HEK293 (cell line): ENCODE data around the gene PARS2.
A peak's percentile ranks its signal among the peaks of the same experiment; 100 is the strongest.

Source experiments
- CTCF ChIA-PET: fragments of 350-600 bp; formaldehyde crosslinking; extraction: SDS; loops from one replicate; lab custom pipeline; 2021; ENCODE audit warnings: antibody characterized with exemption; lab: Yijun Ruan, JAX
- POLR2A ChIA-PET: fragments of 300-600 bp; formaldehyde crosslinking; extraction: SDS; loops from one replicate; lab custom pipeline; 2020; ENCODE audit warnings: antibody characterized with exemption, inconsistent platforms; lab: Yijun Ruan, JAX
- H3K27ac ChIP-seq: fragments of 200-500 bp; sonication (Bioruptor generic); 2 replicates; pipeline ENCODE4 v1.5.1; 2014; ENCODE audit warnings: low read depth, low read length, control low read depth, inconsistent platforms; ENCODE audit errors: extremely low read depth
- H3K36me3 ChIP-seq, 2 experiments: fragments of 200-500 bp in 1 of 2; sonication (Bioruptor generic) in 1 of 2; 1 replicate in 1 of 2; 2 replicates in 1 of 2; pipeline ENCODE4 v1.5.1; 2014 to 2017; ENCODE audit warnings: inconsistent platforms in 2 of 2, low read length in 2 of 2; ENCODE audit not compliant: control insufficient read depth in 2 of 2, insufficient read depth in 1 of 2
- H3K4me1 ChIP-seq: fragments of 200-500 bp; sonication (Bioruptor generic); 2 replicates; pipeline ENCODE4 v1.5.1; 2014; ENCODE audit warnings: mild to moderate bottlenecking, low read length, inconsistent platforms; ENCODE audit not compliant: control insufficient read depth, insufficient read depth
- H3K4me3 ChIP-seq: 2 replicates; pipeline ENCODE4 v1.5.1; 2011; ENCODE audit warnings: low read depth, mild to moderate bottlenecking, control low read depth, low read length, moderate library complexity
- H3K9me3 ChIP-seq: fragments of 200-500 bp; sonication (Bioruptor generic); 2 replicates; pipeline ENCODE4 v1.5.1; 2014; ENCODE audit warnings: low read depth, low read length, inconsistent platforms; ENCODE audit not compliant: control insufficient read depth, insufficient read depth
- CTCF ChIP-seq: fragments of 450-650 bp; formaldehyde crosslinking; IDR thresholded peaks from 2 replicates; pipeline ENCODE4 v1.5.1; 2016; ENCODE audit warnings: missing biosample characterization, missing genetic modification characterization
- KLF7 ChIP-seq: fragments of 450-650 bp; formaldehyde crosslinking; IDR thresholded peaks from 2 replicates; pipeline ENCODE4 v1.5.1; 2016; ENCODE audit warnings: missing biosample characterization, missing genetic modification characterization, borderline replicate concordance
- MZF1 ChIP-seq: fragments of 450-650 bp; formaldehyde crosslinking; IDR thresholded peaks from 2 replicates; pipeline ENCODE4 v1.5.1; 2017; ENCODE audit warnings: missing biosample characterization, missing genetic modification characterization, borderline replicate concordance
- PATZ1 ChIP-seq: fragments of 450-650 bp; formaldehyde crosslinking; IDR thresholded peaks from 2 replicates; pipeline ENCODE4 v1.5.1; 2016; ENCODE audit warnings: missing biosample characterization, missing genetic modification characterization
- RBAK ChIP-seq: fragments of 450-650 bp; formaldehyde crosslinking; IDR thresholded peaks from 2 replicates; pipeline ENCODE4 v1.5.1; 2016; ENCODE audit warnings: missing biosample characterization, missing genetic modification characterization
- ZBTB10 ChIP-seq: fragments of 450-650 bp; formaldehyde crosslinking; IDR thresholded peaks from 2 replicates; pipeline ENCODE4 v1.5.1; 2016; ENCODE audit warnings: missing biosample characterization, missing genetic modification characterization
- ZBTB49 ChIP-seq: fragments of 450-650 bp; formaldehyde crosslinking; IDR thresholded peaks from 2 replicates; pipeline ENCODE4 v1.5.1; 2016; ENCODE audit warnings: missing biosample characterization, missing genetic modification characterization, low read depth
- ZNF133 ChIP-seq: fragments of 450-650 bp; formaldehyde crosslinking; IDR thresholded peaks from 2 replicates; pipeline ENCODE4 v1.5.1; 2016; ENCODE audit warnings: missing biosample characterization, missing genetic modification characterization
- ZNF239 ChIP-seq: fragments of 450-650 bp; formaldehyde crosslinking; IDR thresholded peaks from 2 replicates; pipeline ENCODE4 v1.5.1; 2016; ENCODE audit warnings: missing biosample characterization, missing genetic modification characterization
- ZNF274 ChIP-seq, 2 experiments: fragments of 200-500 bp in 1 of 2; fragments of 450-650 bp in 1 of 2; sonication (Bioruptor generic) in 1 of 2; formaldehyde crosslinking in 1 of 2; IDR thresholded peaks; 2 replicates each; pipeline versions ENCODE4 v1.5.1 to v1.6.1; 2014 to 2016; ENCODE audit warnings: borderline replicate concordance in 1 of 2, inconsistent platforms in 1 of 2, low read length in 1 of 2, missing biosample characterization in 1 of 2, missing genetic modification characterization in 1 of 2
- ZNF280D ChIP-seq: fragments of 450-650 bp; formaldehyde crosslinking; IDR thresholded peaks from 2 replicates; pipeline ENCODE4 v1.5.1; 2016; ENCODE audit warnings: missing biosample characterization, missing genetic modification characterization
- ZNF292 ChIP-seq: fragments of 450-650 bp; formaldehyde crosslinking; IDR thresholded peaks from 2 replicates; pipeline ENCODE4 v1.5.1; 2016; ENCODE audit warnings: low read depth, missing biosample characterization, missing genetic modification characterization, borderline replicate concordance
- ZNF335 ChIP-seq: fragments of 450-650 bp; formaldehyde crosslinking; conservative IDR thresholded peaks from 2 replicates; pipeline ENCODE4 v1.5.1; 2016; ENCODE audit warnings: missing biosample characterization, missing genetic modification characterization
- ZNF426 ChIP-seq: fragments of 450-650 bp; formaldehyde crosslinking; IDR thresholded peaks from 2 replicates; pipeline ENCODE4 v1.5.1; 2017; ENCODE audit warnings: missing biosample characterization, missing genetic modification characterization, mild to moderate bottlenecking, inconsistent platforms, moderate library complexity
- ZNF48 ChIP-seq: fragments of 450-650 bp; formaldehyde crosslinking; IDR thresholded peaks from 2 replicates; pipeline ENCODE4 v1.5.1; 2016; ENCODE audit warnings: missing biosample characterization, missing genetic modification characterization
- ZNF501 ChIP-seq: fragments of 450-650 bp; formaldehyde crosslinking; IDR thresholded peaks from 2 replicates; pipeline ENCODE4 v1.5.1; 2016; ENCODE audit warnings: missing biosample characterization, missing genetic modification characterization
- ZNF549 ChIP-seq: fragments of 450-650 bp; IDR thresholded peaks from 2 replicates; pipeline ENCODE4 v1.5.1; 2018; ENCODE audit warnings: missing biosample characterization, missing genetic modification characterization, mild to moderate bottlenecking, inconsistent platforms, moderate library complexity
- ZNF571 ChIP-seq: fragments of 450-650 bp; formaldehyde crosslinking; IDR thresholded peaks from 2 replicates; pipeline ENCODE4 v1.5.0; 2017; ENCODE audit warnings: missing biosample characterization, missing genetic modification characterization
- ZNF596 ChIP-seq: fragments of 450-650 bp; IDR thresholded peaks from 2 replicates; pipeline ENCODE4 v1.5.0; 2018; ENCODE audit warnings: missing biosample characterization, mild to moderate bottlenecking, missing genetic modification characterization, moderate library complexity
- ZNF624 ChIP-seq: fragments of 450-650 bp; formaldehyde crosslinking; IDR thresholded peaks from 2 replicates; pipeline ENCODE4 v1.5.1; 2017; ENCODE audit warnings: missing biosample characterization, missing genetic modification characterization
- ZNF626 ChIP-seq: fragments of 450-650 bp; sonication (Bioruptor Pico); formaldehyde crosslinking; IDR thresholded peaks from 2 replicates; pipeline ENCODE4 v1.5.1; 2018; ENCODE audit warnings: missing biosample characterization, missing genetic modification characterization, inconsistent platforms
- ZNF629 ChIP-seq: fragments of 450-650 bp; formaldehyde crosslinking; IDR thresholded peaks from 2 replicates; pipeline ENCODE4 v1.5.1; 2017; ENCODE audit warnings: missing biosample characterization, missing genetic modification characterization
- ZNF701 ChIP-seq: fragments of 450-650 bp; formaldehyde crosslinking; IDR thresholded peaks from 2 replicates; pipeline ENCODE4 v1.5.1; 2016; ENCODE audit warnings: missing biosample characterization, missing genetic modification characterization
- ZNF785 ChIP-seq: fragments of 450-650 bp; formaldehyde crosslinking; IDR thresholded peaks from 2 replicates; pipeline ENCODE4 v1.5.1; 2016; ENCODE audit warnings: missing biosample characterization, missing genetic modification characterization
- ZNF830 ChIP-seq: fragments of 450-650 bp; IDR thresholded peaks from 2 replicates; pipeline ENCODE4 v1.5.0; 2018; ENCODE audit warnings: missing biosample characterization, missing genetic modification characterization, low read depth, mild to moderate bottlenecking, moderate library complexity

The PARS2 gene

GRCh38 chr1:54764133-54764921 lies at the start of gene PARS2:
Gene PARS2 (minus strand): TSS chr1:54764523. CDS start chr1:54759161, 5,362 bp downstream.
- POLR2A ChIA-PET: no interaction called here
- Histone ChIP-seq H3K4me1 (0 out of 2 replicates have a peak, but pooled peaks cover 2% of the 10 kb centered on the region), H3K9me3 (no peaks in the 10 kb centered on the region), H3K27ac (peak within 1 kb of the TSS; percentile 1; the same call in 1 of the 2 replicates), H3K36me3 (no peaks in the 10 kb centered on the region), H3K4me3 (peak within 1 kb of the TSS; percentile 98)
- CTCF ChIA-PET: no interaction called here
- TF ChIP-seq ZNF624 (tag by site-specific recombination) (no peak), ZNF335 (tag by site-specific recombination) (peak; percentile 83), ZNF596 (no peak), ZNF48 (no peak), ZNF785 (tag by site-specific recombination) (no peak), ZNF239 (tag by site-specific recombination) (no peak), ZNF501 (tag by site-specific recombination) (peak; percentile 85), ZNF280D (tag by site-specific recombination) (no peak), ZNF274 (IDR thresholded peaks at IDR 0.05; ENCODE audit: low read length) (no peak), ZNF274 (tag by site-specific recombination; IDR thresholded peaks at IDR 0.05; ENCODE audit: borderline replicate concordance) (no peak), PATZ1 (no peak), ZBTB49 (tag by site-specific recombination) (no peak), RBAK (tag by site-specific recombination) (no peak), ZNF133 (tag by site-specific recombination) (no peak), ZNF830 (no peak), MZF1 (tag by site-specific recombination) (no peak), ZNF549 (tag by site-specific recombination) (no peak), ZNF292 (tag by site-specific recombination) (no peak), ZNF629 (peak; percentile 68), ZNF571 (tag by site-specific recombination) (no peak), ZNF426 (no peak), ZBTB10 (tag by site-specific recombination) (no peak), ZNF701 (tag by site-specific recombination) (no peak), CTCF (no peak), KLF7 (tag by site-specific recombination) (no peak), ZNF626 (no peak)
